ENCODE results near the gene UPB1.

Gene UPB1

DNA sequence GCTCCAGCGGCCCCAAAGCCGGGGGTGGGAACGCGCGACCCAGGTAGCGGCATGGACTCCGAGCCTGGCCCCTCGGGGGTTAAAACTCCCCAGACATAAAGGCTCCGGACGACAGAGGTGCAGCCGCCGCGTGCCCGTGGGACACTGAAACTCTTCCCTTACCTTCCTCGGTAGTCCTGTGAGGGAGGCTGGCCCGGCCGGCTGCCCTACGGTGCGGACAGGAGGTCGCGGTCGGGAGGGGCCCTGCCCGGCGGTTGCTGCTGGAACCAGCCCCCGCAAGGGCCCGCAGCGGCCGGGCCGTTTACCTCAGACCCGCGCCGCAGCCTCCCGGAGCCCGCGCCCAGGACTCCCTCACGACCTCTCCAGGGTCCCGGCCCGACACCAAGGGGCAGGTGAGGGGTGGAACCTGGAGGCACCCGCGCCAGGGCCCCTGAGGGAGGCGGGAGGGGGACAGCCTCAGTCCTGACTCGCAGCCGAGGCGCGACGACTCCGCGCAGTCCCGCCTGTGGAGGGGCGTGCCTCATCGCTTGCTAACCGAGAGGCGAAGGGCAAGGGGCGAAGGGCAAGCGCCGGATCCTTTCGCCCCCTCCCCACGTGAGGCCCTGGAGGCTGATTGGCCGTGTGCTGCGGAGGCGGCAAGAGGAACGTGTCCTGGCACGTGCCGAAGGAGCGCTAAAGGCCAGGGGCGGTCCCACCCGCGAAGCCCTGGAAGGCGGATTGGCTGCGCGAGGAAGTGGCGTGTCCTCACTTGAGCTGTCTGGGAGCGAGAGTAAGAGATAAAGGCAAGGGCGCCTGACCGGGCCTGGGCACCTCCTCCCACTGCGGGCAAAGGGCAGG, at the start of gene UPB1:
TSS of gene UPB1 (plus strand) at position 805 of the 837 bp plus-strand sequence. CDS start 72 bp downstream, outside the sequence.
- no peaks in the 10 kb centered on the region; the same call in 1 of the 2 replicates for H3K4me1 ChIP-seq (ENCODE audit: insufficient read depth, low read length)
- H3K36me3 ChIP-seq (ENCODE audit: insufficient read depth, low read length), result no peaks in the 10 kb centered on the region
- peak within 1 kb of the TSS; percentile 66; the same call in 1 of the 2 replicates for H3K9ac ChIP-seq (ENCODE audit: low read depth, low read length)
- H3K9me3 ChIP-seq (ENCODE audit: control insufficient read depth, insufficient read depth, low read length), result no peaks in the 10 kb centered on the region

- Histone ChIP-seq H3K9me3 (ENCODE audit: control insufficient read depth, insufficient read depth, low read length) (no peaks in the 10 kb centered on the region), H3K36me3 (ENCODE audit: insufficient read depth, low read length) (no peaks in the 10 kb centered on the region; the same call in 1 of the 2 replicates), H3K4me1 (ENCODE audit: insufficient read depth, low read length) (peaks cover 20% of the 10 kb centered on the region; the same call in 1 of the 2 replicates), H3K9ac (ENCODE audit: low read depth, low read length) (no peak overlapping the region)
Measured at GRCh38 chr22:24445481-24446259, 49.5 kb upstream of the UPB1 start.

GRCh38 chr22:24446260-24446611, 48.9 kb upstream of the UPB1 start:
- Histone ChIP-seq H3K9ac (ENCODE audit: low read depth, low read length) (no peak overlapping the region), H3K36me3 (ENCODE audit: insufficient read depth, low read length) (no peaks in the 10 kb centered on the region; the same call in 1 of the 2 replicates), H3K4me1 (ENCODE audit: insufficient read depth, low read length) (peaks cover 21% of the 10 kb centered on the region; the same call in 1 of the 2 replicates), H3K9me3 (ENCODE audit: control insufficient read depth, insufficient read depth, low read length) (no peaks in the 10 kb centered on the region)

DNA sequence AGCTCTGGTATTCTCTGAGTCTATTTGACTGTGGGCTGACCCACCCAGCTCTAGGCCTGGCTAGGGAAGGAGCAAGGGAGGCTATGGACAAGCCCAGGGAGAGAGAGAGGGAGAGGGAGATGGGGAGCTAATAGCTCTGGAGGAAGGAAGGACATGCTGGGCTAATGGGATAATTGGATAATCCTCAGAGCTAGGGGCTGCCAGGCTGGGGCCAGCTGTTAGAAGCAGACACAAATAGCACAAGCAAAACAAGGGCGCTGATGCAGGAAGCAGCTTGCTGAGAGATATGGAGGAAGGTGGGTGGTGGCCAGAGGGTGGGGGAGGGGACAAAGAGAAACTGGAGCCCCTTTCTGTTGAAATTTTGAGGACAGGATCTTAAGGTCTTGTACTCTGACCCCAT, 44.5 kb upstream of the UPB1 start:
- H3K9ac ChIP-seq (ENCODE audit: low read depth, low read length), result no peak overlapping the region
- H3K36me3 ChIP-seq (ENCODE audit: insufficient read depth, low read length), result no peaks in the 10 kb centered on the region
- H3K9me3 ChIP-seq (ENCODE audit: control insufficient read depth, insufficient read depth, low read length), result no peaks in the 10 kb centered on the region
- peaks cover 13% of the 10 kb centered on the region; the same call in 1 of the 2 replicates for H3K4me1 ChIP-seq (ENCODE audit: insufficient read depth, low read length)

GRCh38 chr22:24451162-24451561, 44.0 kb upstream of the UPB1 start:
- Histone ChIP-seq H3K9me3 (ENCODE audit: control insufficient read depth, insufficient read depth, low read length) (no peaks in the 10 kb centered on the region), H3K4me1 (ENCODE audit: insufficient read depth, low read length) (peaks cover 8% of the 10 kb centered on the region; the same call in 1 of the 2 replicates), H3K9ac (ENCODE audit: low read depth, low read length) (no peak overlapping the region), H3K36me3 (ENCODE audit: insufficient read depth, low read length) (no peaks in the 10 kb centered on the region)

DNA sequence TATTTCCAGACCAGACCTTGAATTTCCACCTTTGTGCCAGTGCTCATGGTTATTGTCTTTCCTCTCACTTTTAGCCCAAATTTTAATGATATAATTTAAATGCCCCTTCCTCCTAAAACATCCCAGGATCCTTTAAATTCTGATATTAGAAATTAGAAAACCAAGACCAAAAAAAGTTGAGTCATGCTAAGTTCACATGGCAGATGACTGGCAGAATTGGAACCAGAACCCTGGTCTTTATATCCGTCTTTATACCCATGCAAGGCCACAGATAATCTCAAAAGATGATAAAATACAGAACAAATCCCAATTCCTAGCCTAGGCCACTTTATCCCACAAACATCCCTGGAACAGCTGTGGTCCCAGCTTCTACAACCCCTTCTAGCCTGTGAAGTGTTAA, 41.3 kb upstream of the UPB1 start:
- peaks cover 3% of the 10 kb centered on the region; the same call in 1 of the 2 replicates for H3K4me1 ChIP-seq (ENCODE audit: insufficient read depth, low read length)
- no peak overlapping the region for H3K9ac ChIP-seq (ENCODE audit: low read depth, low read length)
- H3K36me3 ChIP-seq (ENCODE audit: insufficient read depth, low read length), result no peaks in the 10 kb centered on the region
- no peaks in the 10 kb centered on the region for H3K9me3 ChIP-seq (ENCODE audit: control insufficient read depth, insufficient read depth, low read length)

- H3K4me1 ChIP-seq (ENCODE audit: insufficient read depth, low read length), result peaks cover 3% of the 10 kb centered on the region; the same call in 1 of the 2 replicates
- H3K36me3 ChIP-seq (ENCODE audit: insufficient read depth, low read length), result no peaks in the 10 kb centered on the region
- H3K9ac ChIP-seq (ENCODE audit: low read depth, low read length), result no peak overlapping the region
- H3K9me3 ChIP-seq (ENCODE audit: control insufficient read depth, insufficient read depth, low read length), result no peaks in the 10 kb centered on the region
Measured at GRCh38 chr22:24455039-24455438, 40.1 kb upstream of the UPB1 start.

GRCh38 chr22:24455751-24456426, 39.2 kb upstream of the UPB1 start:
- Histone ChIP-seq H3K9ac (ENCODE audit: low read depth, low read length) (no peak overlapping the region), H3K9me3 (ENCODE audit: control insufficient read depth, insufficient read depth, low read length) (no peaks in the 10 kb centered on the region), H3K36me3 (ENCODE audit: insufficient read depth, low read length) (no peaks in the 10 kb centered on the region), H3K4me1 (ENCODE audit: insufficient read depth, low read length) (0 out of 2 replicates have a peak, but pooled peaks cover 1% of the 10 kb centered on the region)

- H3K4me1 ChIP-seq (ENCODE audit: insufficient read depth, low read length), result 0 out of 2 replicates have a peak, but pooled peaks cover 3% of the 10 kb centered on the region
Measured at GRCh38 chr22:24457894-24458420, 37.2 kb upstream of the UPB1 start.

DNA sequence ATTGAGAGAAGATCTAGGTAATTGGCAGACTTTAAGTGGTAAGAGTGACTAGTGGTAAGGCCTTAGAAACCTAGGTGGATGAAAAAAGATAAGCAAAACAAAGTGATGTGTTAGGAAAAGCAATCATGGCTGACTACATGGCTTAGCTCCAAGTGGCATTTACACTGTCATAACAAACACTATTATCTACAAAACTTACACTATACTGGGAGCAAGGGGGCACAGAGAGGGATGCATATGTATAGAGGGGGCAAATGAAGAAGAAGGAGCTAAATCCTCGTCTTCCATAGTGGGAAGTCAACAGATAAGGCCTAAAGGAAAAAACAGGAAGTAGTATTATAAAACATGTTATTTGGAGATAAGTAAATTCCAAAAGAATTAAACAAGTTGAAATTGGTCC, 35.2 kb upstream of the UPB1 start:
- H3K36me3 ChIP-seq (ENCODE audit: insufficient read depth, low read length), result no peaks in the 10 kb centered on the region
- H3K9ac ChIP-seq (ENCODE audit: low read depth, low read length), result no peak overlapping the region
- H3K4me1 ChIP-seq (ENCODE audit: insufficient read depth, low read length), result 0 out of 2 replicates have a peak, but pooled peaks cover 3% of the 10 kb centered on the region
- no peaks in the 10 kb centered on the region for H3K9me3 ChIP-seq (ENCODE audit: control insufficient read depth, insufficient read depth, low read length)

More at GRCh38 chr22:24457894-24458420, 37.2 kb upstream of the UPB1 start:
- H3K36me3 ChIP-seq (ENCODE audit: insufficient read depth, low read length), result no peaks in the 10 kb centered on the region
- H3K9ac ChIP-seq (ENCODE audit: low read depth, low read length), result no peak overlapping the region
- H3K9me3 ChIP-seq (ENCODE audit: control insufficient read depth, insufficient read depth, low read length), result no peaks in the 10 kb centered on the region

GRCh38 chr22:24460418-24461089, 34.6 kb upstream of the UPB1 start:
- Histone ChIP-seq H3K36me3 (ENCODE audit: insufficient read depth, low read length) (no peaks in the 10 kb centered on the region), H3K4me1 (ENCODE audit: insufficient read depth, low read length) (0 out of 2 replicates have a peak, but pooled peaks cover 3% of the 10 kb centered on the region), H3K9me3 (ENCODE audit: control insufficient read depth, insufficient read depth, low read length) (no peaks in the 10 kb centered on the region), H3K9ac (ENCODE audit: low read depth, low read length) (no peak overlapping the region)

DNA sequence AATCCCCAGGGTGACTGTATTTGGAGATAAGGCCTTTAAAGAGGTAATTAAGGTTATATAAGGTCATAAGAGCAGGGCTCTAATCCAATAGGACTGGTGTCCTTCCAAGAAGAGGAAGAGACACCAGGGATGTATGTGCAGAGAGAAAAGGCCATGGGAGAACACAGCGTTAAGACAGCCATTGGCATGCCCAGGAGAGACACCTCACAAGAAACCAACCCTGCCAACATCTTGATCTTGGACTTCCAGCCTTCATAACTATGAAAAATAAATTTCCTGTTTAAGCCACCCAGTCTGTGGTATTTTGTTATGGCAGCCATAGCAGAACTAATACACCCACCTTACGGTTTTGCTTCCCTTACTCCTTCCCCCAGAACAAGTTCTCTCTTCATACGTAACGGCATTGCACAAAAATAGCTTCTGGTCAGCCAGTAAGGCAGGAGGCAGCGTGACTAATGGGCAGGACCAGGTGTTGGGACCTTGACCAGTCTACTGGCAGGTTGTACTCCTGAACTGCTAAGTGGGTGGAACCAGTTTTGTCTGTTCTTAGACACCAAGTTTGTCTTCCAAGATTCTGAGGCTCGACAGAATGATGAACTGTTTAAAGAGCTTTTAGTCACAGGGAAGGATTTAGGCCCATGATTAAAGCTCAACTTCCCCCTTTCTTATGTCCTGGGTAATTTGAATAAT, 31.9 kb upstream of the UPB1 start:
- H3K4me1 ChIP-seq (ENCODE audit: insufficient read depth, low read length), result peaks cover 17% of the 10 kb centered on the region
- no peaks in the 10 kb centered on the region for H3K9me3 ChIP-seq (ENCODE audit: control insufficient read depth, insufficient read depth, low read length)
- H3K36me3 ChIP-seq (ENCODE audit: insufficient read depth, low read length), result no peaks in the 10 kb centered on the region
- no peak overlapping the region for H3K9ac ChIP-seq (ENCODE audit: low read depth, low read length)

DNA sequence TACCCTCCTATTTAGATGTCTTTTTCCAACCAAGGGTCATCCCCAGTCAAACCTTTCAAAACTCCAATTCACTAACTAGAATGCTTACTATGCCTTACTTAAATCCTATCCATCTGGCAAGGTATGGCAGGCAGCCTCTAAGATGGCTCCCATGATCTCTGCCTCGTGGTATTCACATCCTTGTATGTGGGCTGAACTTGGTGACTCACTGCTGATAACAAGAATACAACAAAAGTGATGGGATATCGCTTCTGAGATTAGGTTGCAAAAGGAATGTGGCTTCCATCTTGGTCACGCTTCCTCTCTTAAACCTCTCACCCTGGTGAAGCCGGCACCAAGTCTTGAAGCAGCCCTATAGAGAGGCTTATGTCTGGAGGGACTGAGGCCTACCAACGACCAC, 29.6 kb upstream of the UPB1 start:
- Histone ChIP-seq H3K36me3 (ENCODE audit: insufficient read depth, low read length) (no peaks in the 10 kb centered on the region), H3K4me1 (ENCODE audit: insufficient read depth, low read length) (peaks cover 17% of the 10 kb centered on the region), H3K9ac (ENCODE audit: low read depth, low read length) (no peak overlapping the region), H3K9me3 (ENCODE audit: control insufficient read depth, insufficient read depth, low read length) (no peaks in the 10 kb centered on the region)
